Natural killer cell (primary cell): ENCODE data around the gene ABI3BP. TPM values are rescaled to one million over a fixed set of nuclear protein-coding genes. Genes with fewer than 3 reads are reported as not detected.

ENCODE experiments used
- ATAC-seq, 3 donors: fragments of 150-1000 bp in 2 of 3; fragments of 200-7000 bp in 1 of 3; cut with Tn5 transposase; 1 replicate in 1 of 3; 2 replicates in 2 of 3; pipeline ENCODE4 v1.10.0; 2021; ENCODE audit warnings: mild to moderate bottlenecking in 2 of 3, moderate library complexity in 2 of 3
- DNase-seq, 2 donors: peaks; one replicate each; pipeline versions ENCODE4 v3.0.0 to v3.0.0-alpha.2; 2013 to 2021; ENCODE audit warnings: mixed read lengths in 1 of 2
- H3K27ac ChIP-seq: one replicate; pipeline ENCODE4 v1.5.1; 2013; ENCODE audit warnings: mild to moderate bottlenecking, low read length
- H3K27me3 ChIP-seq: one replicate; pipeline ENCODE4 v1.6.1; 2013; ENCODE audit warnings: low read length; ENCODE audit not compliant: control insufficient read depth, insufficient read depth
- H3K36me3 ChIP-seq: one replicate; pipeline ENCODE4 v1.6.1; 2013; ENCODE audit warnings: low read length; ENCODE audit not compliant: control insufficient read depth, insufficient read depth
- H3K4me1 ChIP-seq: one replicate; pipeline ENCODE4 v1.6.1; 2013; ENCODE audit warnings: low read length; ENCODE audit not compliant: control insufficient read depth, insufficient read depth
- H3K4me3 ChIP-seq: one replicate; pipeline ENCODE4 v1.5.1; 2013; ENCODE audit warnings: low read length
- H3K9me3 ChIP-seq: one replicate; pipeline ENCODE4 v1.6.1; 2013; ENCODE audit warnings: low read length; ENCODE audit not compliant: control insufficient read depth, insufficient read depth
- H3K27ac Mint-ChIP-seq, 2 donors: one replicate each; pipeline ENCODE4 v1.8.0; 2022; ENCODE audit warnings: mild to moderate bottlenecking in 2 of 2, mixed read lengths in 2 of 2, moderate library complexity in 1 of 2
- H3K27me3 Mint-ChIP-seq, 2 donors: one replicate each; pipeline ENCODE4 v1.8.0; 2022; ENCODE audit warnings: low read depth in 2 of 2, mixed read lengths in 2 of 2
- H3K36me3 Mint-ChIP-seq: one replicate; pipeline ENCODE4 v1.8.0; 2022; ENCODE audit warnings: mixed read lengths
- H3K4me1 Mint-ChIP-seq, 2 donors: one replicate each; pipeline ENCODE4 v1.8.0; 2022; ENCODE audit warnings: mixed read lengths in 2 of 2
- H3K4me3 Mint-ChIP-seq: one replicate; pipeline ENCODE4 v1.8.0; 2022; ENCODE audit warnings: mild to moderate bottlenecking, moderate library complexity, mixed read lengths
- H3K9me3 Mint-ChIP-seq, 2 donors: one replicate each; pipeline ENCODE4 v1.8.0; 2022; ENCODE audit warnings: mixed read lengths in 2 of 2
- WGBS: methylation state at CpG from one replicate; pipeline ENCODE4 v1.1.7; 2013; ENCODE audit warnings: missing lambda C conversion rate; ENCODE audit not compliant: insufficient coverage; 5-methylcytosine and 5-hydroxymethylcytosine counted together
- intact Hi-C: fragments of 100-400 bp; cut with micrococcal nuclease; formaldehyde crosslinking; loops from one replicate; pipeline ENCODE4 v1.14.2; 2022
- total RNA-seq, 4 donors: library from RNA; stranded (reverse); fragments of 120-200 nt in 1 of 4; gene quantifications; one replicate each; pipeline versions ENCODE4 v1.2.3 to v1.2.4, GENCODE V29; 2013 to 2022
- TF ChIP-seq, protein P1 (sequence below): fragments of 200-600 bp; IDR thresholded peaks from one replicate; pipeline ENCODE4 v1.8.0; 2022; ENCODE audit warnings: antibody characterized with exemption

The ABI3BP gene
- total RNA-seq, 3 donors from 2014 or later (not counting 1 experiment from before 2014, with no cell fraction given): not detected

DNA sequence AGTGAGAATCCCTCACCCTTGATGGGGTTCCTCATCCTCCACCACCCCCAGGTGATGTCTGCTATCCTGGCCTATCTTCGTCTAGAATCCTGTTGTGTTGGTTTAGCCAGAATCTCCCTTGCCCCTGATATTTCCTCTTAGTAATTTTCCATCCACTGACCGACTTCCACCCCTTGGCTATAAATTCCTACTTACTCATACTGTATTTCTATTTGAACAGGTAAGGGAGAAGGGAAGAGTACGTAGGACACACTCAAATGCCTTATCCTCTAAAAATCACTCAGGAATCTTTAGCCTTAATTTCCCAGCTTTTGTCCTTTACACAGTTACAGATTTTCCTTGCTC is 284.6 kb downstream of the ABI3BP start:
- peaks cover 5% of the 10 kb centered on the region for H3K36me3 Mint-ChIP-seq
- ATAC-seq (no peak), DNase-seq (no peak)
- peak overlapping the region; percentile 92 for H3K4me3 Mint-ChIP-seq
- Histone ChIP-seq H3K27me3 (peaks cover 3% of the 10 kb centered on the region), H3K9me3 (no peaks in the 10 kb centered on the region), H3K36me3 (no peaks in the 10 kb centered on the region), H3K4me1 (peaks cover 19% of the 10 kb centered on the region), H3K27ac (peak overlapping the region; percentile 84), H3K4me3 (peak overlapping the region; percentile 44)
- no peaks in the 10 kb centered on the region for H3K9me3 Mint-ChIP-seq
- peaks cover 18 to 31% of the 10 kb centered on the region in 2 donors for H3K27me3 Mint-ChIP-seq
- TF ChIP-seq, protein P1, sequence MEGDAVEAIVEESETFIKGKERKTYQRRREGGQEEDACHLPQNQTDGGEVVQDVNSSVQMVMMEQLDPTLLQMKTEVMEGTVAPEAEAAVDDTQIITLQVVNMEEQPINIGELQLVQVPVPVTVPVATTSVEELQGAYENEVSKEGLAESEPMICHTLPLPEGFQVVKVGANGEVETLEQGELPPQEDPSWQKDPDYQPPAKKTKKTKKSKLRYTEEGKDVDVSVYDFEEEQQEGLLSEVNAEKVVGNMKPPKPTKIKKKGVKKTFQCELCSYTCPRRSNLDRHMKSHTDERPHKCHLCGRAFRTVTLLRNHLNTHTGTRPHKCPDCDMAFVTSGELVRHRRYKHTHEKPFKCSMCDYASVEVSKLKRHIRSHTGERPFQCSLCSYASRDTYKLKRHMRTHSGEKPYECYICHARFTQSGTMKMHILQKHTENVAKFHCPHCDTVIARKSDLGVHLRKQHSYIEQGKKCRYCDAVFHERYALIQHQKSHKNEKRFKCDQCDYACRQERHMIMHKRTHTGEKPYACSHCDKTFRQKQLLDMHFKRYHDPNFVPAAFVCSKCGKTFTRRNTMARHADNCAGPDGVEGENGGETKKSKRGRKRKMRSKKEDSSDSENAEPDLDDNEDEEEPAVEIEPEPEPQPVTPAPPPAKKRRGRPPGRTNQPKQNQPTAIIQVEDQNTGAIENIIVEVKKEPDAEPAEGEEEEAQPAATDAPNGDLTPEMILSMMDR: no peak
- H3K4me1 Mint-ChIP-seq: peaks cover 37 to 46% of the 10 kb centered on the region in 2 donors
- 100% methylated on average over 1 of the region's 3 CpGs for WGBS
- intact Hi-C loops: loop anchor here (5.0 to 10.0 kb wide), 2 partner anchors 446 to 866 kb away; partner anchors contain the start of genes PCNP and TBC1D23
- peak overlapping the region; percentile 97 to 98 for H3K27ac Mint-ChIP-seq

DNA sequence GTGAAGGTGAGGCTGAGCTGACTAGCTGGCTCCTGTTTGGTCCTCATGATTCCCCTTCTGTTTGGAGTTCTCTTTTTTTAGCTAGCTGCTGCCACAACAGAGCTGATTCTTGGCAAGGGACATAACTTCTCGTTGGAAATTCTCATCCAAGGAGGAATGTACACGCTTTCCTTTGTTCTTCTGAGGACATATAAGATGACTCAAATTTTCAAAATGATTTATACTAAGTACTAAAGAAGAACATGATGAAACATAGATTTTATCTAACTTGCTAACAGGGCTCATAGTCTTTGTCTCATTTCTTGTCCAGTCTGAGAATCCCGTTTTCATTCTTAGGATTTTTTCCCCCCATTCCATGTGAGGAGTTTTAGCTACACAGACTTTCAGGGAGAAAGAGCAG is 286.9 kb downstream of the ABI3BP start:
- TF ChIP-seq, protein P1: no peak
- H3K4me1 ChIP-seq: peaks cover 19% of the 10 kb centered on the region
- no peaks in the 10 kb centered on the region for H3K36me3 ChIP-seq
- Mint-ChIP-seq H3K36me3 (peaks cover 5% of the 10 kb centered on the region), H3K27ac (no peak overlapping the region), H3K9me3 (no peaks in the 10 kb centered on the region), H3K4me1 (peaks cover 20 to 28% of the 10 kb centered on the region in 2 donors), H3K27me3 (peaks cover 30 to 49% of the 10 kb centered on the region in 2 donors), H3K4me3 (no peak overlapping the region)
- ATAC-seq: no peak
- no peak overlapping the region for H3K27ac ChIP-seq
- H3K27me3 ChIP-seq: peaks cover 3% of the 10 kb centered on the region
- no peak for DNase-seq
- 93% methylated on average over 2 of the region's 3 CpGs for WGBS
- no peaks in the 10 kb centered on the region for H3K9me3 ChIP-seq
- H3K4me3 ChIP-seq: no peak overlapping the region
- intact Hi-C loops: loop anchor here (5.0 to 10.0 kb wide), 2 partner anchors 444 to 868 kb away; partner anchors contain the start of genes PCNP and TBC1D23

DNA sequence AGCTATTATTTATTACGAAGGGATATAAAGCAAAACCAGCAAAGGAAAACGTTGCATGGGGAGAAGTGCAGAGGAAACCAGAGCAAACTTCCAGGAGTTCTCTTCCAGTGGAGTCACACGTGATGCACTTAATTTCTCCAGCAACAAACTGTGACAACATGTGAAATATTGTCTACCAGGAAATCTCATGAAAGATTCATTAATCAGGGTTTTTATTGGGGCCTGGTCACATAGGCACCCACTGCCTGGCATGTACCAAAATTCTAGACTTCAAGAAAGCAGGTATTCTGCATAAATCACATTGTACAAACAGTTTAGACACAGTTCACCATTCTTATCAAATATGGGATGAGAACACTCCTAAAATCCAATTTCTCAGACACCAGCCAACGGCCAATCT is 289.4 kb downstream of the ABI3BP start:
- H3K4me1 ChIP-seq: peaks cover 4% of the 10 kb centered on the region
- intact Hi-C loops: loop anchor here (10.0 kb wide), 1 partner anchor 871 kb away; the partner anchor contains the start of gene PCNP
- peaks cover 3% of the 10 kb centered on the region for H3K27me3 ChIP-seq
- H3K27ac ChIP-seq: no peak overlapping the region
- TF ChIP-seq, protein P1: no peak
- ATAC-seq (no peak), DNase-seq (no peak)
- no peaks in the 10 kb centered on the region for H3K36me3 ChIP-seq
- H3K4me3 ChIP-seq: no peak overlapping the region
- Mint-ChIP-seq H3K36me3 (peaks cover 3% of the 10 kb centered on the region), H3K27me3 (peaks cover 39 to 67% of the 10 kb centered on the region in 2 donors), H3K27ac (no peak overlapping the region), H3K4me3 (no peak overlapping the region), H3K4me1 (peaks cover 5% of the 10 kb centered on the region in 2 donors), H3K9me3 (no peaks in the 10 kb centered on the region)
- WGBS: 82% methylated on average over 4 of the region's 4 CpGs
- no peaks in the 10 kb centered on the region for H3K9me3 ChIP-seq

DNA sequence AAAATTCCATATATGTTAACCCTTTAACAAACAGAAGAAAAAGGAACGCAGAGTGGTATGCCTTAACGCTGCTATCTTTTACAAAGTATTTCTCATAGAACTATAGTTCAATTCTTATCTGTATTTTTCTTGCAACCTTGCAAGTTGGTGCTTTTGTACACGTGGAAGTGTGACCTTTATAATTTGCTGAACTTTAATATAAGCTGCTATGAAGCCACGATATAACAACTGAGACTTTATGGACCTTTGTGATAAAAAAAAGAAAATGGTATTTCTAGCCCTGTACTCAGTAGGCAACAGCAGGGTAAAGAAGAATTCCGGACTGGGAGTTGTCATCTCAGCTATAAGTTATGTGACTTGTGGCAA is 290.3 kb downstream of the ABI3BP start:
- intact Hi-C loops: loop anchor here (10.0 kb wide), 1 partner anchor 872 kb away; the partner anchor contains the start of gene PCNP
- Histone ChIP-seq H3K36me3 (no peaks in the 10 kb centered on the region), H3K4me3 (no peak overlapping the region), H3K27ac (no peak overlapping the region), H3K27me3 (peaks cover 8% of the 10 kb centered on the region), H3K4me1 (no peaks in the 10 kb centered on the region), H3K9me3 (no peaks in the 10 kb centered on the region)
- TF ChIP-seq, protein P1: no peak
- WGBS: 77% methylated on average over 3 of the region's 5 CpGs
- H3K4me1 Mint-ChIP-seq: no peaks in the 10 kb centered on the region
- H3K9me3 Mint-ChIP-seq: no peaks in the 10 kb centered on the region
- no peaks in the 10 kb centered on the region for H3K36me3 Mint-ChIP-seq
- DNase-seq: no peak
- no peak overlapping the region for H3K4me3 Mint-ChIP-seq
- ATAC-seq: no peak
- peaks cover 46 to 76% of the 10 kb centered on the region in 2 donors for H3K27me3 Mint-ChIP-seq
- H3K27ac Mint-ChIP-seq: no peak overlapping the region
